Measurements from ENCODE around the gene THSD4. TPM values are rescaled to one million over a fixed set of nuclear protein-coding genes. Genes with fewer than 3 reads are reported as not detected.
"Not testable (repeated sequence)": the region's sequence is repeated elsewhere in the genome, so short reads cannot be mapped to it uniquely, and the experiment has no call there.

Gene THSD4
- total RNA-seq, 1 donor from 2014 or later = not detected

- intact Hi-C loops (cut with micrococcal nuclease) = no loop called here
These were observed 32.8 kb downstream of the THSD4 start for GRCh38 chr15:71148048-71148447.

GRCh38 chr15:71149646-71150557, 34.6 kb downstream of the THSD4 start:
- intact Hi-C loops (cut with micrococcal nuclease) = no loop called here

- intact Hi-C loops (cut with micrococcal nuclease) = no loop called here
These were observed 35.8 kb downstream of the THSD4 start for GRCh38 chr15:71151081-71151480.

- intact Hi-C loops (cut with micrococcal nuclease) = no loop called here
These were observed 37.3 kb downstream of the THSD4 start for GRCh38 chr15:71152542-71152941.

GRCh38 chr15:71153823-71154524, 38.7 kb downstream of the THSD4 start:
- intact Hi-C loops (cut with micrococcal nuclease) = no loop called here

- intact Hi-C loops (cut with micrococcal nuclease) = no loop called here
These were observed 39.4 kb downstream of the THSD4 start for GRCh38 chr15:71154607-71155200.

- intact Hi-C loops (cut with micrococcal nuclease) = no loop called here
These were observed 40.3 kb downstream of the THSD4 start for GRCh38 chr15:71155534-71155933.

- intact Hi-C loops (cut with micrococcal nuclease) = no loop called here
These were observed 45.7 kb downstream of the THSD4 start for GRCh38 chr15:71160976-71161375.

GRCh38 chr15:71162309-71162708, 47.0 kb downstream of the THSD4 start:
- intact Hi-C loops (cut with micrococcal nuclease) = no loop called here

- intact Hi-C loops (cut with micrococcal nuclease) = not testable (repeated sequence)
These were observed 49.3 kb downstream of the THSD4 start for GRCh38 chr15:71164606-71165005.

- intact Hi-C loops (cut with micrococcal nuclease) = no loop called here
These were observed 52.3 kb downstream of the THSD4 start for GRCh38 chr15:71167445-71168165.

GRCh38 chr15:71168166-71168834, 53.0 kb downstream of the THSD4 start:
- intact Hi-C loops (cut with micrococcal nuclease) = no loop called here

- intact Hi-C loops (cut with micrococcal nuclease) = no loop called here
These were observed 54.9 kb downstream of the THSD4 start for GRCh38 chr15:71170163-71170562.

- intact Hi-C loops (cut with micrococcal nuclease) = no loop called here
These were observed 55.9 kb downstream of the THSD4 start for GRCh38 chr15:71171195-71171594.

GRCh38 chr15:71174360-71174759, 59.1 kb downstream of the THSD4 start:
- intact Hi-C loops (cut with micrococcal nuclease) = not testable (repeated sequence)

- intact Hi-C loops (cut with micrococcal nuclease) = no loop called here
These were observed 65.9 kb downstream of the THSD4 start for GRCh38 chr15:71180986-71181853.

- intact Hi-C loops (cut with micrococcal nuclease) = no loop called here
These were observed 67.3 kb downstream of the THSD4 start for GRCh38 chr15:71182522-71182921.

- intact Hi-C loops (cut with micrococcal nuclease) = no loop called here
These were observed 67.8 kb downstream of the THSD4 start for GRCh38 chr15:71183063-71183462.

GRCh38 chr15:71185706-71186105, 70.4 kb downstream of the THSD4 start:
- intact Hi-C loops (cut with micrococcal nuclease) = no loop called here

GRCh38 chr15:71186267-71186666, 71.0 kb downstream of the THSD4 start:
- intact Hi-C loops (cut with micrococcal nuclease) = no loop called here

All from T-helper 2 cell treated with Interferon-gamma antibody and Interleukin-4, amounts not matched to agents 100 ng/mL and 5 ng/mL, for 36 hours (primary cell).